ENCODE measurements around the gene ARHGEF38. TPM values are rescaled to one million over a fixed set of nuclear protein-coding genes. Genes with fewer than 3 reads are reported as not detected.

The ARHGEF38 gene, protein sequence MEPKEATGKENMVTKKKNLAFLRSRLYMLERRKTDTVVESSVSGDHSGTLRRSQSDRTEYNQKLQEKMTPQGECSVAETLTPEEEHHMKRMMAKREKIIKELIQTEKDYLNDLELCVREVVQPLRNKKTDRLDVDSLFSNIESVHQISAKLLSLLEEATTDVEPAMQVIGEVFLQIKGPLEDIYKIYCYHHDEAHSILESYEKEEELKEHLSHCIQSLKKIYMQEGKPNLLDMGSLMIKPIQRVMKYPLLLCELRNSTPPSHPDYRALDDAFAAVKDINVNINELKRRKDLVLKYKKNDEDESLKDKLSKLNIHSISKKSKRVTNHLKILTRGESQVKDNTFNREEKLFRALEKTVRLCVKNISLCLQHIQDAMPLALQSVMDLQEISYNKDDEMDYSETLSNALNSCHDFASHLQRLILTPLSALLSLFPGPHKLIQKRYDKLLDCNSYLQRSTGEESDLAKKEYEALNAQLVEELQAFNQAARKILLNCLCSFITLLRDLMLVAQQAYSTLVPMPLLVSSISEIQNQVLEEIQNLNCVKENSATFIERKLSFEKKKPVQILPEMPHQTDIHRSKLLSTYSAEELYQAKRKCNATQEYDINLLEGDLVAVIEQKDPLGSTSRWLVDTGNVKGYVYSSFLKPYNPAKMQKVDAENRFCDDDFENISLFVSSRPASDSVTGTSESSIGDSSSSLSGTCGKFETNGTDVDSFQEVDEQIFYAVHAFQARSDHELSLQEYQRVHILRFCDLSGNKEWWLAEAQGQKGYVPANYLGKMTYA
- polyA plus RNA-seq (2013, experiment 1 of 2) = not detected
- polyA plus RNA-seq (2013, experiment 2 of 2) = not detected

DNA sequence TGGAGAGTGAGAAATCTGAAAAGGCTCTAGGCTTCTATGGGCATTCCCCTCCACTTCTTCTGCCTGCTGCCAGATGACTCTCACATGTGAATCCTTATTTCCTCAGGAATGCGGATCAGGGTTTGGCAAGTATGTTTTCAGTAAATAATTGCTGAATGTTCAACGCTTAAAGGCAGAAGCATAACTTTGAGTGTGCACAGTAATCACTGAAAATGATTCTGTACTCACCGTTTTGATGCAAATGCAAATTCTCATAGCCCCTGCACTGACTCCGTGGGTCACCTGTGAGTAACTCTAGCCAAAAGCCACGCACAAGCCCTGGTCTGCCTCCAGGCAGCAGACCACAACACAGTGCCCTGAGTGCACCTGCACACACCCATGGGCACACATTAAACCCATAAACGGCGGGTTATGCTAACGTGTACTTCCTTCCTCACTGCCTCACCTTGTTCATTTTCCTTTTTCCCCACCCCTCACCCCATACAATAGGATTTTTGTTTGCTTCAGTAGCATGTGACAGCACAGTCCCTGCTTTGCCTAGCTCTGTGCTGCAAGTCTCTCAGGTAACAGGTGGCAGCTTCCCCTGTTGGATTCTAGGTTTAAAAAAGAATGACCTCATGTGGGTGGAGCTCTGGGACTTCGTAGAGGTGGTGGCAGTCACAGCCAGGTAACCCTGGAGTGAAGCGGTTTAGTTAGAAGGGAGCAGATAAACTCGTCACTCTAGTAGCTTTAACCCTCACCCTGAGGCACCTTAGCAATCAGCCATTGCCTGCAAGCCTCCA is at the start of gene ARHGEF38:
Gene ARHGEF38, plus strand, starts transcription at position 656 of the 782 bp plus-strand sequence. CDS start 146 bp downstream, outside the sequence.
- peaks cover 9% of the 10 kb centered on the region for H3K4me1 ChIP-seq (ENCODE audit: control insufficient read depth, insufficient read depth, low read length, poor library complexity, severe bottlenecking)
- no peaks in the 10 kb centered on the region for H3K9me3 ChIP-seq (ENCODE audit: control insufficient read depth, low read length)
- H3K4me3 ChIP-seq (ENCODE audit: extremely low read depth, insufficient read depth, low read length, poor library complexity, severe bottlenecking) = no peak within 1 kb of the TSS
- WGBS, 2 experiments (ENCODE audit: insufficient coverage in 2 of 2) = 38 to 40% methylated on average over 9 to 10 of the region's 11 CpGs
- no peak within 1 kb of the TSS for H3K27ac ChIP-seq (ENCODE audit: low read depth, low read length, severe bottlenecking)
- H3K36me3 ChIP-seq (ENCODE audit: control insufficient read depth, insufficient read depth, low read length) = no peaks in the 10 kb centered on the region

DNA sequence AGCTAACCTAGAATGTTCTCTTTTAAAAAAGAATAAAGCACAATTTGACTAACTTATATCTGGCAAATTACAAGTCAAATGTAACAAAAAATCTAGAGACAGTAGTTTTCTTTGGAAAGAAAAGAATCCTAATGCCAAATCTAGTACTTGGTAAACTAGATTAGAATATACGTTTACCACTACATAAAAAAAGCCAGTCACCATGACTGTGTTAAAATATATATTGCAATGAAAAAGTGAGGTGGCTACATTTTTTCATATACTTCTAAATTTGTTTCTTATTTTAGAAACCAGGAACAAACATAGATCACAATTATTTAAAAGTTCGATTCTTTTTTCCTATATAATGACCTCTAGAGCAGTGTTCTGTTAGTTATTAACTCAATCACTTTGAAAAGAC is 48.9 kb upstream of the ARHGEF38 start:
- no peaks in the 10 kb centered on the region for H3K9me3 ChIP-seq (ENCODE audit: control insufficient read depth, low read length)
- H3K27ac ChIP-seq (ENCODE audit: low read depth, low read length, severe bottlenecking) = no peak overlapping the region
- no peaks in the 10 kb centered on the region for H3K36me3 ChIP-seq (ENCODE audit: control insufficient read depth, insufficient read depth, low read length)
- no CpG with 5 or more reads among the region's 2 CpGs for WGBS, 2 experiments (ENCODE audit: insufficient coverage in 2 of 2)
- H3K4me3 ChIP-seq (ENCODE audit: extremely low read depth, insufficient read depth, low read length, poor library complexity, severe bottlenecking) = no peak overlapping the region
- no peaks in the 10 kb centered on the region for H3K4me1 ChIP-seq (ENCODE audit: control insufficient read depth, insufficient read depth, low read length, poor library complexity, severe bottlenecking)

DNA sequence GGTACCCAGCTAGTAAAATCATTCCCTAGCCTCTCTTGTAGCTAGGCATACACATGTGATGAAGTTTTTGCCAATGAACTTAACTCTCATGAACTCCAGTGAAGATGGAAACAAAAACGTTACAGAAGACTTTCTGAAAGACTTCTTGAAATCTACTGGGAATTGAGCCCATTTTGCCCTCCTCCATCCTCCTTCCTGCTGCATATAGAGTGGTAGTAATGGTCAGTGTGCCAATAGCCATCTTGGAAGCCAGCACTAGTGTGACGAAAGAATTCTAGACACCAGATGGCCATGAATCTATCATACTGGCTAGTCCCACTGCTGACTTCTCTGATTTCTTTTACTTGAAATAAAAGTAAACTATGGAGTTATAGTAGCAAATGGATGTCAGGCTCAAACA is 47.7 kb upstream of the ARHGEF38 start:
- Histone ChIP-seq H3K27ac (ENCODE audit: low read depth, low read length, severe bottlenecking) (no peak overlapping the region), H3K9me3 (ENCODE audit: control insufficient read depth, low read length) (no peaks in the 10 kb centered on the region), H3K4me1 (ENCODE audit: control insufficient read depth, insufficient read depth, low read length, poor library complexity, severe bottlenecking) (no peaks in the 10 kb centered on the region), H3K36me3 (ENCODE audit: control insufficient read depth, insufficient read depth, low read length) (no peaks in the 10 kb centered on the region), H3K4me3 (ENCODE audit: extremely low read depth, insufficient read depth, low read length, poor library complexity, severe bottlenecking) (no peak overlapping the region)
- WGBS, 2 experiments (ENCODE audit: insufficient coverage in 2 of 2) = no CpG with 5 or more reads among the region's 2 CpGs

DNA sequence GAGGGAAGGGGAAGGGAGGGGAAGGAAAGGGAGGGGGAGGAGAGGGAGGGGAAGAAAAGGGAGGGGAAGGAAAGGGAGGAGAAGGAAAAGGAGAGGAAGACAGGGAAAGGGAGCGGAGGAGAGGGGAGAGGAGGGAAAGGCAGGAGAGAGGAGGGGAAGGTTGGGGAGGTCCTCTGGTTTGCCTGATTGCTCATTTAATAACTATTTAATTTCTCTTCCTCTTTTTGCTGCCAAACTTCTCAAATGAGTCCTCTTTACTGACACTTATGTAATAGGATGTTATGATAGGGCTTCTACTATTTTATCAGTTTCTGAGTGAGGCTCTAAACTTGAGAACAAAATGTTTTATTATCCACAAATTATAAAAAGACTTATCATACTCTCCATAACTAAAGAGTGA is 43.1 kb upstream of the ARHGEF38 start:
- Histone ChIP-seq H3K4me1 (ENCODE audit: control insufficient read depth, insufficient read depth, low read length, poor library complexity, severe bottlenecking) (no peaks in the 10 kb centered on the region), H3K36me3 (ENCODE audit: control insufficient read depth, insufficient read depth, low read length) (no peaks in the 10 kb centered on the region), H3K27ac (ENCODE audit: low read depth, low read length, severe bottlenecking) (no peak overlapping the region), H3K4me3 (ENCODE audit: extremely low read depth, insufficient read depth, low read length, poor library complexity, severe bottlenecking) (no peak overlapping the region), H3K9me3 (ENCODE audit: control insufficient read depth, low read length) (no peaks in the 10 kb centered on the region)
- WGBS, 2 experiments (ENCODE audit: insufficient coverage in 2 of 2) = no CpG with 5 or more reads among the region's 1 CpG

DNA sequence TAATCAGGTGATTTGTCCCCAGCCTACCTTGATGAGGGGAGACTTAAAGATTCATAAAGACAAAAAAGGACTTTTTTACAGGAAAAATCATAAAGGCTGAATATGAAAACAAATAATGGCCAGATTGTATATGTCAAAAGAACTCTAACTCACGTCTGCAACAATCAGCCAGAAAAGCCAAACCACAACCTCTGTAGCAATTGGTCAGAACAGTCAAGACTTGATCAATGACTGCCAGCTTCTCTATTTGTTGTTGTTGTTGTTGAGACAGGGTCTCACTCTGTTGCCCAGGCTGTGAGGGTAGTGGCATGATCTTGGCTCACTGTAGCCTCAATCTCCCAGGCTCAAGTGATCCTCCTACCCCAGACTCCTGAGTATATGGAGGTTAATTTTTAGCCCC is 42.7 kb upstream of the ARHGEF38 start:
- no peak overlapping the region for H3K4me3 ChIP-seq (ENCODE audit: extremely low read depth, insufficient read depth, low read length, poor library complexity, severe bottlenecking)
- H3K27ac ChIP-seq (ENCODE audit: low read depth, low read length, severe bottlenecking) = no peak overlapping the region
- H3K4me1 ChIP-seq (ENCODE audit: control insufficient read depth, insufficient read depth, low read length, poor library complexity, severe bottlenecking) = no peaks in the 10 kb centered on the region
- no peaks in the 10 kb centered on the region for H3K36me3 ChIP-seq (ENCODE audit: control insufficient read depth, insufficient read depth, low read length)
- no CpG with 5 or more reads among the region's 1 CpG for WGBS, 2 experiments (ENCODE audit: insufficient coverage in 2 of 2)
- no peaks in the 10 kb centered on the region for H3K9me3 ChIP-seq (ENCODE audit: control insufficient read depth, low read length)

DNA sequence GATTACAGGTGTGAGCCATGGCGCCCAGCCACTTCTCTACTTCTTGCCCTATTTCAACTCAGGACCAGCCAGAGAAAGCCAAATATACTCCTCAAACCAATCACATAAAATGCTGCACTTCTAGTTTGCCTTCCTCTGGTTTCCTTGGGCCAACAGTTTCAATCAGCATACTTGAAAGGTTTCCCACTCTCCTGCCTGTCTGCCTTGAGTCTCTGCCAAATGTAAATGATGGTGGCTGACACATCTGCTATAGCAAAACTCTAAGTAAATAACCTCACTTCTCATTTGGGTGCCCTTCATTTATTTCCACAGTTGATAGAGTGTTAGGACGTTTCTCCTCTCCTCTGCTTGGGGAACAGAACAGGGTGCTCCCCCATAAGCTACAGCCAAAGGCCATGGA is 42.2 kb upstream of the ARHGEF38 start:
- H3K9me3 ChIP-seq (ENCODE audit: control insufficient read depth, low read length) = no peaks in the 10 kb centered on the region
- H3K4me3 ChIP-seq (ENCODE audit: extremely low read depth, insufficient read depth, low read length, poor library complexity, severe bottlenecking) = no peak overlapping the region
- no peaks in the 10 kb centered on the region for H3K36me3 ChIP-seq (ENCODE audit: control insufficient read depth, insufficient read depth, low read length)
- H3K27ac ChIP-seq (ENCODE audit: low read depth, low read length, severe bottlenecking) = no peak overlapping the region
- no peaks in the 10 kb centered on the region for H3K4me1 ChIP-seq (ENCODE audit: control insufficient read depth, insufficient read depth, low read length, poor library complexity, severe bottlenecking)
- WGBS, 2 experiments (ENCODE audit: insufficient coverage in 2 of 2) = 88% methylated on average over 1 of the region's 2 CpGs; no CpG with 5 or more reads in 1 of the 2 experiments

DNA sequence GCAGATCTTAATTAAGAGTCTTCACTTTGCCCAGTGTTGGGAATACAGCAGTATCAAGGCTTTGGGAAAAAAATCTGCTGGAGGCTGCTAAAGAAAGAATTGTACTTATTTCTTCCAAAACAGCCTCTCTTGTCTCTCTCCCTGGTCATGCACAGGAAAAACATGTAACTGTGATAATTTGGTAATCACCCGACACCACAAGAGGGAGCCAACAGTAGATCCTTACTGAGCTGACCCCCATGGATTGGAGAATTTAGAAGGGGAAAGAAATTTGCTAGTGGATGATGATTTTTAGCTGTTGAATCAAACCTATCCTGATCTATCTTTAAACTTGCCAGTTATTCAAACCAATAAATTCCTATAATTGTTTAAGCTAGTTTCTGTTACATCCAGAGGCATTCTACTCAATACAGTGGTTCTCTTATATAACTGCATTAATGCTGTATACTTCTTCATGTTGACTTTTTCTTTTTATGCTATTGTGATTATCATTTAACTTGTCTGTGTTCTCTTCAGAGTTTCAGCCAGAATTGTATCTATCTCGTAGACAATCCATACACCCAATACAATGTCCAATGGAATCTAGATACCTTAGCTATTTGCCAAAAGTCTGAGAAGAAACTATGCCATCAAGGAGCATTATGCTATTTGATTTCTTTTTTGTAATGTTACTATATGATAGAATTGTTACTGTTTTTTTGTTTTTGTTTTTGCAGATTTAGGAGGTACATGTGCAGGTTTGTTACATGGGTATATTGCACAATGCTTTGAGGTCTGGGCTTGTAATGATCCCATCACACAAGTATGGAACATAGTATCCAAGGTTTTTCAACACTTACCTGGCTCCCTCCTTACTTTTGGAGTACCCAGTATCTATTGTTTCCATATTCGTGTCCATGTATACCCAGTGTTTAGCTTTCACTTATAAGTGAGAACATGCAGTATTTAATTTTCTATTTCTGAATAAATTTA is 31.3 kb upstream of the ARHGEF38 start:
- H3K9me3 ChIP-seq (ENCODE audit: control insufficient read depth, low read length) = no peaks in the 10 kb centered on the region
- no peaks in the 10 kb centered on the region for H3K36me3 ChIP-seq (ENCODE audit: control insufficient read depth, insufficient read depth, low read length)
- H3K4me3 ChIP-seq (ENCODE audit: extremely low read depth, insufficient read depth, low read length, poor library complexity, severe bottlenecking) = no peak overlapping the region
- WGBS, 2 experiments (ENCODE audit: insufficient coverage in 2 of 2) = no CpG with 5 or more reads among the region's 3 CpGs
- no peaks in the 10 kb centered on the region for H3K4me1 ChIP-seq (ENCODE audit: control insufficient read depth, insufficient read depth, low read length, poor library complexity, severe bottlenecking)
- no peak overlapping the region for H3K27ac ChIP-seq (ENCODE audit: low read depth, low read length, severe bottlenecking)

DNA sequence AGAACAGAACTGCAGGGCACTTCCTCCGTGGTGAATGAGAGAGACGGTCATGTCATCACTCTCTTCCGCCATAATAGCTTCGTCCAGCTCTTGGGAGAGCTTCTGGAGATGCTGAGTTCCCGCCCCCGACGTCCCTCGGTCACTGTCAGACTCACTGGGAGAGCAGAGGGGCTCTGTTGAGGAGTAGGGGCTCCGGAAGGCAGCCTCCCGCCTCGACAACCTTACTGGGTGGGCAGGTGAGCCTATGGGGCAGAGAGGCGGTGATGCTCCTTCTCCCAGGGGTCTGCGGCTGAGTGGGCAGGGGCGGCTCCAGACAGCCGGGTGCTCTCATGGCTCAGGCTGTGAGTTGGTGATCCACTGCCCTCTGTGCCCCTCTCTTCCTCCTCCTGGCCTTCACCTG is 25.8 kb upstream of the ARHGEF38 start:
- H3K9me3 ChIP-seq (ENCODE audit: control insufficient read depth, low read length) = no peaks in the 10 kb centered on the region
- WGBS, 2 experiments (ENCODE audit: insufficient coverage in 2 of 2) = 85 to 94% methylated on average over 12 to 15 of the region's 15 CpGs
- no peaks in the 10 kb centered on the region for H3K36me3 ChIP-seq (ENCODE audit: control insufficient read depth, insufficient read depth, low read length)
- no peaks in the 10 kb centered on the region for H3K4me1 ChIP-seq (ENCODE audit: control insufficient read depth, insufficient read depth, low read length, poor library complexity, severe bottlenecking)
- H3K27ac ChIP-seq (ENCODE audit: low read depth, low read length, severe bottlenecking) = no peak overlapping the region
- no peak overlapping the region for H3K4me3 ChIP-seq (ENCODE audit: extremely low read depth, insufficient read depth, low read length, poor library complexity, severe bottlenecking)

DNA sequence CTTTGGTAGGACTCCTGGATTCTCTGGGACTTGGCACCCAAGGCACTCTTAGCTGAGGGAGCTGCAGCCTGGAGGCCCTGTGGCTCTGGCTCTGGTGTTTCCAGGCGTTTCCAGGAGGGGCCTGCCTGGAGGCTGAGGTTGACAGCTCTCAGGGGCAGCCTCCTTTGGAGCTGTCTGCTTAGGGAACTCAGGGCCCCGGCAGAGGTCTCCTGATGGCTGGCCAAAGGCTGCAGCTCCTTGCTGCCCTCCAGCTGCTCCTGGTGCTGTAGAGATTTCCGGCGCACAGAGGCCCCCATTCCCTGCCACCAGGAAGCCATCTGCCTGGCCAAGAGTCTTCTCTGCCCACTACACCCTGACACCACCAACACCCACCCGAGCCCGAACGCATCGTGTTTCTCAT is 25.3 kb upstream of the ARHGEF38 start:
- Histone ChIP-seq H3K9me3 (ENCODE audit: control insufficient read depth, low read length) (no peaks in the 10 kb centered on the region), H3K36me3 (ENCODE audit: control insufficient read depth, insufficient read depth, low read length) (no peaks in the 10 kb centered on the region), H3K27ac (ENCODE audit: low read depth, low read length, severe bottlenecking) (no peak overlapping the region), H3K4me1 (ENCODE audit: control insufficient read depth, insufficient read depth, low read length, poor library complexity, severe bottlenecking) (no peaks in the 10 kb centered on the region), H3K4me3 (ENCODE audit: extremely low read depth, insufficient read depth, low read length, poor library complexity, severe bottlenecking) (no peak overlapping the region)
- WGBS, 2 experiments (ENCODE audit: insufficient coverage in 2 of 2) = 60 to 82% methylated on average over 1 to 4 of the region's 8 CpGs

DNA sequence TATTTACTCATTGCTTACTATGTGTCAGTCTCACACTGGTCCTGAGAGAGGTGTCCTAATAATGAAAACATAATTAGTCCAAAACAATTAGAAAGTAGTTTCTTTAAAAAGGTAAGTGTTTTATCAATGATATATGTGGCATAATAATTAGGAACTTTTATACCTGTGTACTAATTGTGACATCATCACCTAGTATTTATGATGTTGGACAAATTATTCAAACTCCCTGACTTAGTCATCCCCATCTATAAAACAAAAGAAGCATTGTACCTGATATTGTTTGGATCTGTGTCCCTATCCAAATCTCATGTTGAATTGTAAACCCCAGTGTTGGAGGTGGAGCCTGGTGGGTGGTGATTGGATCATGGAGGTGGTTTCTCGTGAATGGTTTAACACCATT is 15.8 kb upstream of the ARHGEF38 start:
- H3K27ac ChIP-seq (ENCODE audit: low read depth, low read length, severe bottlenecking) = no peak overlapping the region
- H3K36me3 ChIP-seq (ENCODE audit: control insufficient read depth, insufficient read depth, low read length) = no peaks in the 10 kb centered on the region
- H3K4me3 ChIP-seq (ENCODE audit: extremely low read depth, insufficient read depth, low read length, poor library complexity, severe bottlenecking) = no peak overlapping the region
- no CpG with 5 or more reads among the region's 1 CpG for WGBS, 2 experiments (ENCODE audit: insufficient coverage in 2 of 2)
- H3K9me3 ChIP-seq (ENCODE audit: control insufficient read depth, low read length) = no peaks in the 10 kb centered on the region
- no peaks in the 10 kb centered on the region for H3K4me1 ChIP-seq (ENCODE audit: control insufficient read depth, insufficient read depth, low read length, poor library complexity, severe bottlenecking)
